SK-N-SH (cell line): ENCODE measurements around the gene ARHGEF26. TPM values are rescaled to one million over a fixed set of nuclear protein-coding genes. Genes with fewer than 3 reads are reported as not detected.

Experiments
- CTCF ChIA-PET: fragments of 300-600, 350-600 bp; formaldehyde crosslinking; extraction: SDS; loops from one replicate; lab custom pipeline; 2021; lab: Yijun Ruan, JAX
- POLR2A ChIA-PET: fragments of 350-600 bp; sonication (Branson Sonifier 250); formaldehyde crosslinking; extraction: SDS; loops from one replicate; lab custom pipeline; 2020; ENCODE audit warnings: antibody characterized with exemption, inconsistent platforms; lab: Yijun Ruan, JAX
- DNase-seq: peaks from one replicate; pipeline ENCODE4 v3.0.0; 2012
- H2AFZ ChIP-seq: fragments of 200-600 bp; sonication (generic); 2 replicates; pipeline ENCODE4 v1.8.1; 2016; ENCODE audit warnings: antibody characterized with exemption, mild to moderate bottlenecking, low read depth
- H3F3A ChIP-seq: fragments of 200-600 bp; sonication (generic); replicated peaks from 2 replicates; pipeline ENCODE3; 2016; ENCODE audit warnings: antibody characterized with exemption, mild to moderate bottlenecking; ENCODE audit not compliant: insufficient read depth
- H3K27ac ChIP-seq, 2 experiments: fragments of 200-500 bp in 1 of 2; fragments of 200-600 bp in 1 of 2; sonication (Bioruptor generic) in 1 of 2; sonication (generic), shearing (Covaris generic) in 1 of 2; 2 replicates each; pipeline versions ENCODE4 v1.5.1 to v1.6.1; 2014 to 2016; ENCODE audit warnings: low read depth in 2 of 2, inconsistent platforms in 1 of 2, low read length in 1 of 2, mild to moderate bottlenecking in 1 of 2, mixed read lengths in 1 of 2
- H3K27me3 ChIP-seq: fragments of 200-600 bp; sonication (generic), shearing (Covaris generic); 2 replicates; pipeline ENCODE4 v1.6.1; 2016; ENCODE audit warnings: mixed run types; ENCODE audit not compliant: insufficient read depth
- H3K36me3 ChIP-seq, 2 experiments: fragments of 200-500 bp in 1 of 2; fragments of 200-600 bp in 1 of 2; sonication (Bioruptor generic) in 1 of 2; sonication (generic) in 1 of 2; replicated peaks in 1 of 2; 2 replicates each; pipeline versions ENCODE3 to v1.5.1; 2014 to 2016; ENCODE audit warnings: low read length in 1 of 2, mild to moderate bottlenecking in 1 of 2; ENCODE audit not compliant: insufficient read depth in 2 of 2, control insufficient read depth in 1 of 2
- H3K4me1 ChIP-seq, 2 experiments: fragments of 200-500 bp in 1 of 2; fragments of 200-600 bp in 1 of 2; sonication (Bioruptor generic) in 1 of 2; sonication (generic), shearing (Covaris generic) in 1 of 2; 2 replicates each; pipeline versions ENCODE4 v1.5.1 to v1.6.1; 2014 to 2016; ENCODE audit warnings: low read depth in 1 of 2, low read length in 1 of 2, mixed run types in 1 of 2; ENCODE audit not compliant: insufficient read depth in 2 of 2, control insufficient read depth in 1 of 2
- H3K4me2 ChIP-seq: fragments of 200-600 bp; sonication (generic), shearing (Covaris generic); 2 replicates; pipeline ENCODE4 v1.6.1; 2017; ENCODE audit warnings: mixed run types
- H3K4me3 ChIP-seq, 2 experiments: fragments of 200-500 bp in 1 of 2; fragments of 200-600 bp in 1 of 2; sonication (Bioruptor generic) in 1 of 2; sonication (generic), shearing (Covaris generic) in 1 of 2; 2 replicates each; pipeline versions ENCODE4 v1.5.1 to v1.8.1; 2014 to 2016; ENCODE audit warnings: low read depth in 2 of 2, inconsistent platforms in 1 of 2, low read length in 1 of 2, mild to moderate bottlenecking in 1 of 2, mixed read lengths in 1 of 2, moderate library complexity in 1 of 2
- H3K79me2 ChIP-seq: fragments of 200-600 bp; sonication (generic); 2 replicates; pipeline ENCODE4 v1.8.1; 2017; ENCODE audit warnings: mild to moderate bottlenecking; ENCODE audit not compliant: insufficient read depth
- H3K9ac ChIP-seq: fragments of 200-600 bp; sonication (generic); 2 replicates; pipeline ENCODE4 v1.6.1; 2017; ENCODE audit warnings: mixed run types
- H3K9me2 ChIP-seq: fragments of 200-600 bp; sonication (generic); 2 replicates; pipeline ENCODE4 v1.6.1; 2017; ENCODE audit warnings: mixed run types
- H3K9me3 ChIP-seq: fragments of 200-600 bp; sonication (generic); 2 replicates; pipeline ENCODE4 v1.6.1; 2017; ENCODE audit warnings: mixed run types, mild to moderate bottlenecking, moderate library complexity
- H4K20me1 ChIP-seq: fragments of 200-600 bp; sonication (generic); 2 replicates; pipeline ENCODE4 v1.6.1; 2017; ENCODE audit warnings: mild to moderate bottlenecking, mixed run types; ENCODE audit not compliant: insufficient read depth
- CTCF ChIP-seq: fragments of 200-600 bp; sonication (generic); IDR thresholded peaks from 2 replicates; pipeline ENCODE4 v1.6.1; 2017; ENCODE audit warnings: antibody characterized with exemption, mild to moderate bottlenecking, moderate library complexity
- FOSL2 ChIP-seq: IDR thresholded peaks from 2 replicates; pipeline ENCODE4 v1.4.0; 2012; ENCODE audit warnings: low read depth, mild to moderate bottlenecking, moderate library complexity, borderline replicate concordance
- MEF2A ChIP-seq: IDR thresholded peaks from 2 replicates; pipeline ENCODE4 v1.4.0; 2012; ENCODE audit warnings: low read depth, borderline replicate concordance
- MXI1 ChIP-seq: IDR thresholded peaks from 2 replicates; pipeline ENCODE4 v1.6.1; 2012; ENCODE audit warnings: mild to moderate bottlenecking, low read depth, low read length, improper control_type of control experiment
- NFIC ChIP-seq: IDR thresholded peaks from 2 replicates; pipeline ENCODE4 v1.4.0; 2012; ENCODE audit warnings: borderline replicate concordance
- NRF1 ChIP-seq: IDR thresholded peaks from 2 replicates; pipeline ENCODE4 v1.6.1; 2012; ENCODE audit warnings: low read depth, mild to moderate bottlenecking, low read length
- RAD21 ChIP-seq: IDR thresholded peaks from 2 replicates; pipeline ENCODE4 v1.6.1; 2012; ENCODE audit warnings: mild to moderate bottlenecking, low read length
- REST ChIP-seq: IDR thresholded peaks from 2 replicates; pipeline ENCODE4 v1.6.1; 2012; ENCODE audit warnings: mild to moderate bottlenecking, low read depth, low read length, moderate library complexity
- RXRA ChIP-seq: IDR thresholded peaks from 2 replicates; pipeline ENCODE4 v1.4.0; 2012; ENCODE audit warnings: low read depth, mild to moderate bottlenecking, borderline replicate concordance
- TAF1 ChIP-seq: IDR thresholded peaks from 2 replicates; pipeline ENCODE4 v1.6.1; 2012; ENCODE audit warnings: low read depth, mild to moderate bottlenecking, low read length, moderate library complexity, borderline replicate concordance
- TCF12 ChIP-seq: IDR thresholded peaks from 2 replicates; pipeline ENCODE4 v1.4.0; 2012
- USF2 ChIP-seq: fragments of 150-350 bp; IDR thresholded peaks from 2 replicates; pipeline ENCODE4 v1.6.1; 2017; ENCODE audit warnings: antibody characterized with exemption, low read length, low read depth, borderline replicate concordance
- YY1 ChIP-seq: IDR thresholded peaks from 2 replicates; pipeline ENCODE4 v1.4.0; 2012; ENCODE audit warnings: low read depth, mild to moderate bottlenecking
- WGBS: methylation state at CpG from one replicate; pipeline ENCODE4 v1.1.6; 2017; ENCODE audit warnings: low lambda C conversion rate; 5-methylcytosine and 5-hydroxymethylcytosine counted together
- polyA plus RNA-seq, 3 experiments: library from polyadenylated mRNA; depleted of rRNA; stranded (reverse); fragments of >200 nt; gene quantifications; 2 replicates each; pipeline ENCODE4 v1.2.3, GENCODE V29; 2012

The ARHGEF26 gene
- polyA plus RNA-seq, 1 of the 3 experiments (the other 2 are of a cell fraction), result 1.2 TPM

GRCh38 chr3:154188846-154189245 is 67.7 kb downstream of the ARHGEF26 start (continued):
- TF ChIP-seq REST, result no peak
- TF ChIP-seq USF2, result no peak
- no peak for TF ChIP-seq CTCF
- no peak for TF ChIP-seq NFIC

- WGBS, result 81% methylated on average over 1 of the region's 1 CpG
- POLR2A ChIA-PET, result no interaction called here
- H2AFZ ChIP-seq, result no peak overlapping the region
- H3K36me3 ChIP-seq, result no peaks in the 10 kb centered on the region
- no peaks in the 10 kb centered on the region for H3F3A ChIP-seq
- no peak overlapping the region for H3K4me3 ChIP-seq
- no peaks in the 10 kb centered on the region for H3K9me3 ChIP-seq
- H3K79me2 ChIP-seq, result no peaks in the 10 kb centered on the region
- no peak for DNase-seq
- no peak overlapping the region for H3K9ac ChIP-seq
- no peaks in the 10 kb centered on the region for H3K27me3 ChIP-seq
- no peak for TF ChIP-seq RXRA
- TF ChIP-seq MXI1, result no peak
- no peak for TF ChIP-seq RAD21
- no peak for TF ChIP-seq MEF2A
- TF ChIP-seq YY1, result no peak
- TF ChIP-seq FOSL2, result no peak
- no peak for TF ChIP-seq NRF1
- no peak for TF ChIP-seq TAF1
- TF ChIP-seq USF2, result no peak
- no peak for TF ChIP-seq TCF12
- H3K4me1 ChIP-seq, result peaks cover 0 to 2% of the 10 kb centered on the region in 2 experiments; a peak in 2 of 4 replicates
- CTCF ChIA-PET, result interaction anchor here (1.0 kb wide), 1 partner anchor 16 kb away, joined by 3 read pairs; no protein-coding TSS in a partner anchor
- H3K9me2 ChIP-seq, result no peaks in the 10 kb centered on the region
- no peaks in the 10 kb centered on the region for H4K20me1 ChIP-seq
- H3K4me2 ChIP-seq, result no peak overlapping the region
- no peak overlapping the region for H3K27ac ChIP-seq
Measured at GRCh38 chr3:154191520-154191919, 70.3 kb downstream of the ARHGEF26 start.
